ENCODE data around the gene CAMTA1.

The CAMTA1 gene

GRCh38 chr1:7046314-7046713 is 261.1 kb downstream of the CAMTA1 start:
- peak; percentile 20 for DNase-seq (ENCODE audit: low read depth)
- H3K4me3 ChIP-seq (ENCODE audit: control insufficient read depth, low read depth, low read length): no peak overlapping the region
- no peak for TF ChIP-seq CTCF (IDR thresholded peaks at IDR 0.05; ENCODE audit: control insufficient read depth, insufficient read depth, low read depth, low read length, missing control alignments)

GRCh38 chr1:7046891-7047290 is 261.6 kb downstream of the CAMTA1 start:
- no peak for DNase-seq (ENCODE audit: low read depth)
- no peak for TF ChIP-seq CTCF (IDR thresholded peaks at IDR 0.05; ENCODE audit: control insufficient read depth, insufficient read depth, low read depth, low read length, missing control alignments)

GRCh38 chr1:7047866-7048265 is 262.6 kb downstream of the CAMTA1 start:
- H3K4me3 ChIP-seq (ENCODE audit: control insufficient read depth, low read depth, low read length): no peak overlapping the region
- no peak for TF ChIP-seq CTCF (IDR thresholded peaks at IDR 0.05; ENCODE audit: control insufficient read depth, insufficient read depth, low read depth, low read length, missing control alignments)
- no peak for DNase-seq (ENCODE audit: low read depth)

More at GRCh38 chr1:7046891-7047290, 261.6 kb downstream of the CAMTA1 start:
- H3K4me3 ChIP-seq (ENCODE audit: control insufficient read depth, low read depth, low read length): no peak overlapping the region

- no peak for DNase-seq (ENCODE audit: low read depth)
- no peak for TF ChIP-seq CTCF (IDR thresholded peaks at IDR 0.05; ENCODE audit: control insufficient read depth, insufficient read depth, low read depth, low read length, missing control alignments)
- no peak overlapping the region for H3K4me3 ChIP-seq (ENCODE audit: control insufficient read depth, low read depth, low read length)
These were observed 263.1 kb downstream of the CAMTA1 start for GRCh38 chr1:7048395-7048794.

GRCh38 chr1:7049913-7050625 is 264.8 kb downstream of the CAMTA1 start:
- no peak for TF ChIP-seq CTCF (IDR thresholded peaks at IDR 0.05; ENCODE audit: control insufficient read depth, insufficient read depth, low read depth, low read length, missing control alignments)
- no peak for DNase-seq (ENCODE audit: low read depth)
- H3K4me3 ChIP-seq (ENCODE audit: control insufficient read depth, low read depth, low read length): no peak overlapping the region

- no peak overlapping the region for H3K4me3 ChIP-seq (ENCODE audit: control insufficient read depth, low read depth, low read length)
- TF ChIP-seq CTCF (IDR thresholded peaks at IDR 0.05; ENCODE audit: control insufficient read depth, insufficient read depth, low read depth, low read length, missing control alignments): no peak
- DNase-seq (ENCODE audit: low read depth): no peak
These were observed 265.8 kb downstream of the CAMTA1 start for GRCh38 chr1:7050751-7051665.

Data from AG09309 (cell line).